Measurements from ENCODE around the gene POLR2L.
A peak's percentile ranks its signal among the peaks of the same experiment; 100 is the strongest.

POLR2L gene

DNA sequence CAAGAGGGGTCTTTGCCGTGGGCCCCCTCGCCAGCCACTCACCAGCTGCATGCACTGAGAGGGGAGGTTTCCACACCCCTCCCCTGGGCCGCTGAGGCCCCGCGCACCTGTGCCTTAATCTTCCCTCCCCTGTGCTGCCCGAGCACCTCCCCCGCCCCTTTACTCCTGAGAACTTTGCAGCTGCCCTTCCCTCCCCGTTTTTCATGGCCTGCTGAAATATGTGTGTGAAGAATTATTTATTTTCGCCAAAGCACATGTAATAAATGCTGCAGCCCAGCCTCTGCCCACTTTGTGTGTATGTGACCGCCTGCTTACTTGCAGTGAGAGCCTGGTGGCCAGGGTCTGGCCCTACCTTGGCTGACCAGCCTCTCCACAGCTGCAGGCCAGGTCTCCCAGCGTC lies 17.4 kb downstream of the POLR2L start:
- no peak for DNase-seq

DNA sequence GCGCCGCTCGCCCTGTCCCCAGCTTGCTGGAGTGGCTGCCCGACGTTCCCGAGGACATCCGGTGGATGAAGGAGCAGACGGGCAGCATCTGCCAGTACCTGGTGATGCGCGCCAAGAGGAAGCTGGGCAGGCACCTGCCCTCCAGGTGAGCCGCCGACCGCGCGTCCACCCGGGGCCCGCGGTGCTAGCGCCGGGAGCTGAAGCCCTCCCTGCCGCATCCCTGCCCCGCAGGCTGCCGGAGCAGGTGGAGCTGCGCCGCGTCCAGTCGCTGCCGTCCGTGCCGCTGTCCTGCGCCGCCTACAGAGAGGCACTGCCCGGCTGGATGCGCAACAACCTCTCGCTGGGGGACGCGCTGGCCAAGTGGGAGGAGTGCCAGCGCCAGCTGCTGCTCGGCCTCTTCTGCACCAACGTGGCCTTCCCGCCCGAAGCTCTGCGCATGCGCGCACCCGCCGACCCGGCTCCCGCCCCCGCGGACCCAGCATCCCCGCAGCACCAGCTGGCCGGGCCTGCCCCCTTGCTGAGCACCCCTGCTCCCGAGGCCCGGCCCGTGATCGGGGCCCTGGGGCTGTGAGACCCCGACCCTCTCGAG lies 17.9 kb downstream of the POLR2L start:
- no peak for DNase-seq

- DNase-seq, result no peak
Observed at GRCh38 chr11:823441-824291, 18.7 kb downstream of the POLR2L start.

GRCh38 chr11:821512-822371 lies 20.6 kb downstream of the POLR2L start:
- no peak for DNase-seq

GRCh38 chr11:820655-821511 lies 21.4 kb downstream of the POLR2L start:
- DNase-seq, result no peak

DNA sequence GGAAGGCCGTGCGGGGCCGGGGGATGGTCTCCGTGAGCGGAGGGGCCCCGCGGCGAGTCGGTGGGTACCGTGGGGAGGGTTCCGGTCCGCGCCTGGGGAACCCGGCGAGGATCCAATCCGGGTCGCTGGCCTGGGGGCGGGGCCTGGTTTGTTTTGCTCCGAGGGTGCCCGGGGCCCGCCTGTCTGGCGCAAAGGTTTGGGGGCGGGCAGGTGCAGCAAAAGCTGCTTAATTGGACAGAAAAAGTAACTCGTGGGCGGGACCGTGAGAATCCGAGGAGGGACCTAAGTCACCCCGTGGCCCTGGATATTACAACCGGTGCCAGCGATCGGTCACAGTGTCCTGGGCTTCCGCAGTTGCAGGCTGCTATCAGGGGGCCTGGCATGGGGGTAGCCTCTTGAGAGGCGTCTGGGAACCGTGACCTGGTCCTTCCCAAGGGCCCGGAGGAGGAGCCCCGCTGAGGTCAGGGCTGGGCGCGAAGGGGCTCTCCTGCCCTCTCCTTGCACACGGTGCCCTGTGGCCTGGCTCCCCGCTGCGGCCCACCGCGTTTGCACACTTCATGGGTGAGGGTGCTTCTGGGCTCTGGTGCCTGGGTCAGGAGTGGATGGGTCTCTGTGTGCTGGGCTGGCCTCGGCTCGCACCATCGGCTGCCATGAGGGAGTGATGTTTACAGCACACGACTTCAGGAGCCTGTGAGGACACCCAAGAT lies 22.2 kb downstream of the POLR2L start:
- DNase-seq, result peak; percentile 93

GRCh38 chr11:819129-819931 lies 23.0 kb downstream of the POLR2L start:
- peak; percentile 82 for DNase-seq

DNA sequence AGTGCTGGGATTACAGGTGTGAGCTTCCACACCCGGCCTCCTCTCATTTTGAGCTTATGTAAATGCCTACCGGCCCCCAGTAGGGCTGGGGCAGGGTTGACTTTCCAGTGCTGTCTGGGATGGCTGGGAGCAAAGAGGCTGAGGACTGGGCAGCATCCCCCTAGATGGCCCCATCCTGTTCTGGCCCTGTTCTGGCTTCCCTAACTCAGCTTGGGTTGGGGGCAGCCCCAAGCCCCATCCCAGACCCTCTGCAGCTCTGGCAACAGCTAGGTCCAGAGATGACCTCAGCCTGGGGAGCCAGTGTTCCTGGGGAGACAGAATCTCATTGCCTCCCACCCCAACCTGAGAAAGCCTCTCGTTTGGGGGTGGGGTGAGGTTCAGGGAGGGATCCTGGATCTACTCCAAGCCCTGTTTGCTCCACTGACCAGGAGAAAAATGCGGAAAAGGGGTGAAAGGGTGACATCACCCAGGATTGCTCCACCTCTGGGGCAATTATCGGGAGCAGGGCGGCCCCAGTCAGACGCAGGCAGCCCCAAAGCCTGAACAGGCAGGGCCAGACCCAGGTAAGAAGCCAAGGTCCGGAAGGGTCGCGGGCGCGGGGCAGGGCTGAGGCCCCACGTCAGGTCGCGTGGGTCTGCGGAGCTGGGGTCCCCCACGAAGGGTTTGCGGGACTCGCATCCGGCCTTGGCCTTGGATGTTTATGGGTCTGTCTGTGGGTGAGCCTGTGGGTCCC lies 23.8 kb downstream of the POLR2L start, which contains the start of gene PNPLA2:
Gene PNPLA2 (plus strand): TSS at position 519 of the 733 bp plus-strand sequence. CDS start 805 bp downstream, outside the sequence.
- DNase-seq, result no peak

- no peak for DNase-seq
Observed at GRCh38 chr11:816433-816779, 25.9 kb downstream of the POLR2L start.

GRCh38 chr11:815675-816432 lies 26.5 kb downstream of the POLR2L start:
- DNase-seq, result no peak

GRCh38 chr11:813456-814096 lies 28.8 kb downstream of the POLR2L start:
- no peak for DNase-seq

DNA sequence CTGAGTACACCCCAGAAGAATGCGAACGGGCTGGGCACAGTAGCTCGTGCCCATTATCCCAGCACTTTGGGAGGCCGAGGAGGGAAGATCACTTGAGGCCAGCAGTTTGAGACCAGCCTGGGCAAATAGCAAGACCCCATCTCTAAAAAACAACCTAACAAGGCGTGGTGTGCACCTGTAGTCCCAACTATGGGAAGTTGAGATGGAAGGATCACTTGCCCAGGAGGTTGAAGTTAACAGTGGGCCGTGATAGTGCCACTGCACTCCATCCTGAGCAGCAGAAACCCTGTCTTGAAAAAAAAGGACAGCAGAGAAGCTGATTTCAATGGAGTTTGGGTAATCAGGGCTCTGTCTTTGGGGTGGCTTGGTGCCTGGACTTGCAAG lies 29.3 kb downstream of the POLR2L start:
- DNase-seq, result no peak

GRCh38 chr11:812390-812789 lies 29.9 kb downstream of the POLR2L start:
- DNase-seq, result no peak

DNA sequence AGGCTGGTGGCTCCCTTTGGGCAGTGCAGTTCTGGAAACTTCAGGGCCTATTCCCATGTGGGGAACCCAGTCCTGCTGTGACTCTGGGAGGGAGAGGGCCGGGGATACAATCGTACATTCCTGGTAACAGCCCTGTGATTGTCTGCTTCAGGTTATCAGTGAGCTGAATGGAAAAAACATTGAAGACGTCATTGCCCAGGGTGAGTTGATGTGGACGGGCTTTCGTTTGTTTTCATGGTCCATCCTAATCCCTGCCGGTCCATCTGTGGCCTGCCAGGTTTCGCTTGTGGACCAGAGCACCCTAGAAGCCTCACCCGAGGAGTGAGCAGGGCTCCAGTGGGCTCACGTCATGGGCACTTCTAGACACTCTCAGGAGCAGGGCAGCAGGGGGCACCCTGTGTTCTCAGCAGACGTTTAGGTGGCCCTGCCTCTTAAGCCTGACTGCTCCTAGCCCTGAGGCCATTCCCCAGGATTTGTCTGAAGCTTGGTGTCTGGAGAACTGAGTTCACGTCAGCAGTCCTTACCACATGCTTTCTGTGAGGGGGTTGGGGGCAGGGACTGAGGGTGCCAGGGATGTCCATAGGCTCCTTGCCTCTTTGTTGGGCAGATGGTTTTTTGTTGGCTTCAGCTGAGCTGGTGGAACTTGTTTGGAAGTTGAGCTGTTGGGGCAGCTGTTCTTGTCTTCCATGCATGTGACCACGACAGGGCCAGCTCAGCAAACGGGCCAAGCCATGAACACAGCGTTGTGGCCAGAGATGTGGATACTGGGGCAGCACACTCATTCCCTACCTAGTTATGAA lies 30.7 kb downstream of the POLR2L start:
- DNase-seq, result no peak

GRCh38 chr11:810040-810567 lies 32.2 kb downstream of the POLR2L start:
- no peak for DNase-seq

DNA sequence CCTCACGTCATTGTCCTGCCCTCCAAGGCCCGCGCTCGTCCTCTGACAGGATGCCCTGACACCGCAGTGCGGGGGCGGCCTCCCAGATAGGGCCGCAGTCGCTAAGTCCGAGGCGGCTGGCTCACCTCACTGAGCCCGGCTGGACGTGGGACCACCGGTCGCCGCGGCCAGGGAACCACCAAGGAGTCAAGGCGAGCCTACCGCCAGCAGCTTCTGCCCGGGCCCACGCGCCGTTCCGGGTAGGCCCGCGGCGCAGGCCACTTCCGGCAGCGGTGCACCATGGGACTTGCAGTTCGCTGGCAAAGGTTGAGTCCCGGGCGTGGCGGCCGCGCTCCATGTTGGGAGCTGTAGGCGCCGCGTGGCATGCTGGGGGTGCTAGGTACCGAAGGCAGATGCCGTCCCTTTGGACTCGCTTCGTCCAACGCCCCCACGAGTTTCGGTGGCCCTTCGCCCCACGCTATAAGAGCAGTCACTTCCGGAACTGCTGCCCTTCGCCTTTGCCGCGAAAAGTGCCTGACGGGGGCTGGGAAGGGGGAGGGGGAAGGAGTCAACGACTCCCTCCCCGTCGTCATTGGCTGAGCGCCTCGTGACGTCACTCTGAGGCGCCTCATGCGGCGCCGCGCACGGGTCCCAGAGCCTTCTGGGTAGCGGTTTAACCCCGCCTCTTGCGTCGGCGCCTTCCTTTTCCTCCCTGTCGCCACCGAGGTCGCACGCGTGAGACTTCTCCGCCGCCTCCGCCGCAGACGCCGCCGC lies 32.9 kb downstream of the POLR2L start, which contains the start of gene RPLP2:
Gene RPLP2 (plus strand): TSS at position 681 of the 753 bp plus-strand sequence. CDS start 268 bp downstream, outside the sequence.
- DNase-seq, result peak; percentile 97

Data from NK-92 treated with Interleukin-12 subunit alpha and Interleukin-12 subunit beta, amount 100 ng/mL, for 24 hours (cell line).